Skeletal muscle satellite cell (primary cell): ENCODE data around the gene ZBTB5.

Experiments
- H3K27me3 ChIP-seq: 2 replicates; pipeline ENCODE4 v1.7.0; 2013; ENCODE audit warnings: low read length; ENCODE audit not compliant: control insufficient read depth, insufficient read depth
- H3K36me3 ChIP-seq: 2 replicates; pipeline ENCODE4 v1.7.0; 2013; ENCODE audit warnings: mild to moderate bottlenecking, control low read depth, low read length; ENCODE audit not compliant: insufficient read depth
- H3K4me1 ChIP-seq: 2 replicates; pipeline ENCODE4 v1.7.0; 2013; ENCODE audit warnings: low read length; ENCODE audit not compliant: control insufficient read depth, insufficient read depth
- H3K4me2 ChIP-seq: 2 replicates; pipeline ENCODE4 v1.7.0; 2013; ENCODE audit warnings: mild to moderate bottlenecking, low read length
- H3K4me3 ChIP-seq: 2 replicates; pipeline ENCODE4 v1.7.0; 2013; ENCODE audit warnings: low read length
- H3K9ac ChIP-seq: 2 replicates; pipeline ENCODE4 v1.7.0; 2013; ENCODE audit warnings: mild to moderate bottlenecking, low read depth, low read length, moderate library complexity
- H3K9me3 ChIP-seq: replicated peaks from 2 replicates; pipeline ENCODE4 v1.7.0; 2013; ENCODE audit warnings: mild to moderate bottlenecking, control low read depth, low read length

Gene ZBTB5

DNA sequence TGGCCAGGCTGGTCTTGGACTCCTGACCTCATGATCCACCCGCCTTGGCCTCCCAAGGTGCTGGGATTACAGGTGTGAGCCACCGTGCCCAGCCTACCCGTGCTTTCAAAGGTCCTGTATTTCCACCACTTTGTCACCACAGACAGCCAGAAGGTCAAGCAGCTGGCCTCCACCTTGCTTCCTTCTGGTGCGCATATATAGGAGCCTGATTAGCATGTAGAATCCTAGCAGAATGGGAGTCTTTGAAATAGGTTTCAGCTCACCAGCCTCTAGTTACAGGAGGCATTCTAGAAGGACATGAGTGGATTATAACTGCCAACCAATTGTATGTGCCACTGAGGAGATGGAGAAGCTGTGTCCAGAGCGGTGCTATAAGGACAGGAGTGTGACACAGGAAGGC lies 39.4 kb upstream of the ZBTB5 start:
- H3K9me3 ChIP-seq = no peaks in the 10 kb centered on the region
- peaks cover 66% of the 10 kb centered on the region for H3K36me3 ChIP-seq
- no peak overlapping the region for H3K4me2 ChIP-seq
- H3K9ac ChIP-seq = no peak overlapping the region
- H3K4me1 ChIP-seq = no peaks in the 10 kb centered on the region
- H3K4me3 ChIP-seq = no peak overlapping the region
- H3K27me3 ChIP-seq = no peaks in the 10 kb centered on the region

DNA sequence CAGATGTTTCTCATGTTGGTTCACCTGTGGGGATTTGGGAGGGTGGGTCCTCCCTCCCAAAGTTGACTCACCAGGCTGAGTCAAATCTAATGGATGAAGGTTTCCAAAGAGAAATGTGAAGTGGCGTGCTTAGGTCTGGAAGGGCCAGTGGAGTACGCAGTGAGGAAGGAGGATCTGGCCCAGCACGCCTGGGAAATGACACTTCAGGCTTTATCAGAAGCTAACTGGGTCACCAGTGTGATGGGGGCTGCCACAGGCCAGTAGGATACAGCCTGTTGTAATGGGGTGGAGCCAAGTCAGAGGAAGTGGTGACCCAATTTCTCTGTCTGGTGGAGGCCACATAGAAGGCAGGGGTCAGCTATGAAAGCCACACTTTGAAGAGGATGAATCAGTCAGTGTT lies 38.5 kb upstream of the ZBTB5 start:
- no peaks in the 10 kb centered on the region for H3K27me3 ChIP-seq
- peaks cover 73% of the 10 kb centered on the region for H3K36me3 ChIP-seq
- no peaks in the 10 kb centered on the region for H3K9me3 ChIP-seq
- no peaks in the 10 kb centered on the region for H3K4me1 ChIP-seq
- no peak overlapping the region for H3K4me2 ChIP-seq
- H3K9ac ChIP-seq = no peak overlapping the region
- no peak overlapping the region for H3K4me3 ChIP-seq

DNA sequence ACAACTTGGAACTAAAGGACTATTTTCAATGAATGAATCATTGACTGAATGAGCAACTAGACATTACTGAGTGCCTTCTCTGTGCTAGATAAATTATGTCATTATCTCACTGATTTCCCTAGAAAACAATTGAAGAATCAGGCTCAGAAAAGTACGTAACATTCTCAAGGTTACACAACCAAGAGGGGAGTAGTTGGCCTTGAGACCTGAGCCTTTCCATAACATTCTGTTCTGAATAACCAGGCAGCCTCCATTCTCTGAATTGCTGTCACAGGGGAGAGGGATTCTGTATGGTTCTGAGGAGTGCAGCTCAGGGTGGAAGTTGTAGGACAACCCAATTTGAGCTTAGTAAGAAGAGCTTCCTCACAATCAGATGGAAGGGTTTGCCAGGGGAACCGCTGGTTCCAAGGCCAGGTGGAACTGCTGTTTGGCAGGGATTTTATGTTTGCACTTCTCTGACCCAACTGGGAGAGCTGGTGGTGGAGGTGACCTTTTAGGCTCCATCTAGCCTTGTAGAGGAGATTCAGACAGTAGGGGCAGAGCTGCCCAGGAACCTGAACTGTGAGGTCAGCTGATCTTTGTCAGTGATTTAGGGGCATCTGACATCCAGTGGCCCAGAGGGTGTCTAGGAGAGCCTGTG lies 36.8 kb upstream of the ZBTB5 start:
- H3K9ac ChIP-seq = no peak overlapping the region
- H3K36me3 ChIP-seq = peaks cover 78% of the 10 kb centered on the region
- H3K9me3 ChIP-seq = no peaks in the 10 kb centered on the region
- H3K4me1 ChIP-seq = no peaks in the 10 kb centered on the region
- H3K4me3 ChIP-seq = no peak overlapping the region
- H3K4me2 ChIP-seq = no peak overlapping the region
- no peaks in the 10 kb centered on the region for H3K27me3 ChIP-seq

DNA sequence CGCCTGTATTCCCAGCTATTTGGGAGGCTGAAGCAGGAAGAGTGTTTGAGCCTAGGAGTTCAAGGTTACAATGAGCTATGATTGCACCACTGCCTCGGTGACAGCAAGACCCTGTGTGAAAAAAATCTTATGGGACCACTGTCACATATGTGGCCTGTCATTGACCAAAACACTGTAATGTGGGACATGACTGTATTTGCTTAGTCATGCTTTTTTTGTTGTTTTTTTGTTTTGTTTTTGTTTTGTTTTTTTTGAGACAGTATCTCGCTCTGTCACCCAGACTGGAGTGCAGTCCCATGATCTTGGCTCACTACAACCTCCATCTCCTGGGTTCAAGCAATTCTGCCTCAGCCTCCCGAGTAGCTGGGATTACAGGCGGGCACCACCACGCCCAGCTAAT lies 34.0 kb upstream of the ZBTB5 start:
- H3K36me3 ChIP-seq = peaks cover 86% of the 10 kb centered on the region

DNA sequence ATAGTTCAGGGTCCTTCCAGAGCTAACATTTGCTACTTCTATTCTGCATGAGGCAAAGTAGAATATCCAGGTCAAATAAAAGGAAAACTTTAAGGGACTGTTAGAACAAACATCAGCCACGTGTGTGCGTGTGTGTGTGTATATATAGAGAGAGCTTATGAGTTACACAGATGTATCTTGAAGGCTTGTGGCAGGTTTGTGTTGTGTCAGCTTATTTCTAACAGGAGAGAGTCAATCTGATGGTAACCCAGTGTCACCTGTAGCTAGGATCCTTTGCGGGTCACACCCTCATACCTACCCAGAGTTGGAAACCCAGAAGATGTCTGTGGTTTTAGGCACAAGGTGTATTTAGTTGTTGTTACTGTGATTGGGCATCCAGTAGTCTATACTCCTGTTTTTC lies 33.2 kb upstream of the ZBTB5 start:
- no peaks in the 10 kb centered on the region for H3K9me3 ChIP-seq
- H3K4me3 ChIP-seq = no peak overlapping the region
- H3K4me1 ChIP-seq = no peaks in the 10 kb centered on the region
- H3K4me2 ChIP-seq = no peak overlapping the region
- no peaks in the 10 kb centered on the region for H3K27me3 ChIP-seq
- peaks cover 89% of the 10 kb centered on the region for H3K36me3 ChIP-seq
- no peak overlapping the region for H3K9ac ChIP-seq

More for the DNA sequence above, 34.0 kb upstream of the ZBTB5 start:
- H3K4me1 ChIP-seq = no peaks in the 10 kb centered on the region
- H3K4me3 ChIP-seq = no peak overlapping the region
- no peak overlapping the region for H3K9ac ChIP-seq
- no peaks in the 10 kb centered on the region for H3K9me3 ChIP-seq
- H3K27me3 ChIP-seq = no peaks in the 10 kb centered on the region
- no peak overlapping the region for H3K4me2 ChIP-seq

DNA sequence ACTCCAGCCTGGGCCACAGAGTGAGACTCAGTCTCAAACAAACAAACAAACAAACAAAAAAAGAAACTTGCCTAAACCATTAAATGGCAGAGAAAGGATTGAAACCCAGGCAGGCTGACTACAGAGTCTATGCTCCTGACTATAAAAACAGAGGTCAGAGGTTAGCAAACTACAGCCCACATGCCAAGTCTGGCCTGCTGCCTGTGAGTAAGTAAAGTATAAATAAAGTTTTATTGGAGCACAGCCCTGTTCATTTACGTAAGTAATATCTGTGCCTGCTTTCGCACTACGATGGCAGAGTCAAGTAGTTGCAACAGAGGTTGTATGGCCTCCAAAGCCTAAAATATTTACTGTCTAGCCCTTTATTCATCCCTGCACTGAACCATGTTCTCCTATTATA lies 32.1 kb upstream of the ZBTB5 start:
- H3K9me3 ChIP-seq = no peaks in the 10 kb centered on the region
- no peaks in the 10 kb centered on the region for H3K4me1 ChIP-seq
- no peak overlapping the region for H3K4me3 ChIP-seq
- no peak overlapping the region for H3K9ac ChIP-seq
- H3K4me2 ChIP-seq = no peak overlapping the region
- H3K36me3 ChIP-seq = peaks cover 88% of the 10 kb centered on the region
- no peaks in the 10 kb centered on the region for H3K27me3 ChIP-seq

DNA sequence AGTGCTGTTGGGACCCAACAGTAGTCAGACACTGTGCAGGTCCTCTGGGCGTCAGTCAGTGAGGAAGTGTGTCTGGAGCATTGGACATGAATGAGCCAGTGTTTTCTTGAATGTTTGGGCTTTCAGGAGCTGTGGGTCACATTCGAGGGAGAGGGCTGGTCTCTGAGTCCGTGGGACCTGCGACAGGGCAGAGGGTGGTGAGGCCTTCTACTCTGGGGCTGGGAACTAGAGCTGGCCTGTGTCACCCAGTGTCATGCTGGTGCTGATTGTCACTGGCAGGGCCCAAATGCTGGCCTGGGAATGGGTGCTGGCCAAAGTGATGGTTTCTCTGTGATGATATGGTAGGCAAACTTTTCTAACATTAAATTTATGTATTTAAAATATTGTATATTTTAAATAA lies 30.8 kb upstream of the ZBTB5 start:
- no peak overlapping the region for H3K4me3 ChIP-seq
- H3K4me2 ChIP-seq = no peak overlapping the region
- no peak overlapping the region for H3K9ac ChIP-seq
- H3K36me3 ChIP-seq = peaks cover 83% of the 10 kb centered on the region
- no peaks in the 10 kb centered on the region for H3K27me3 ChIP-seq
- no peaks in the 10 kb centered on the region for H3K9me3 ChIP-seq
- H3K4me1 ChIP-seq = no peaks in the 10 kb centered on the region

DNA sequence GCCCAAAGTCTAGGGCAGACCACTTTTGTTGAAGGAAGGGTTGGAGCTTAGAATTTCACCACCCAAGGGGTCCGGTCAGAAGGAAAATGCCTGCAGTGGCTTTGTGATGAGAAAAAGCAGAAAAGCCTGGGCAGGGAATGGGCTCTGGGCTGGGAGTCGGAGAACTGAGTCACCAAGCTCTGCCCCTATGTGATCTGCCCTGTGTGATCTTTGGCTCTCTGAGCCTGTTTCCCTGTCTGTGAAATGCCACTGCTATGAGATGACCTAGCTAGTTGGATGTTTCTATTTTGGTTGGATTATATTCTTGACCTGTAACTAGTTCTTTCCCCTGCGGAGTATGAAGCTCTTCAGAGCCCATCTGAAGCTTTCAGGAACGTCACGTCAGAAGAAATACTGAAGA lies 30.3 kb upstream of the ZBTB5 start:
- no peak overlapping the region for H3K4me2 ChIP-seq
- no peaks in the 10 kb centered on the region for H3K4me1 ChIP-seq
- no peak overlapping the region for H3K9ac ChIP-seq
- no peak overlapping the region for H3K4me3 ChIP-seq
- H3K27me3 ChIP-seq = no peaks in the 10 kb centered on the region
- H3K36me3 ChIP-seq = peaks cover 79% of the 10 kb centered on the region
- no peaks in the 10 kb centered on the region for H3K9me3 ChIP-seq

DNA sequence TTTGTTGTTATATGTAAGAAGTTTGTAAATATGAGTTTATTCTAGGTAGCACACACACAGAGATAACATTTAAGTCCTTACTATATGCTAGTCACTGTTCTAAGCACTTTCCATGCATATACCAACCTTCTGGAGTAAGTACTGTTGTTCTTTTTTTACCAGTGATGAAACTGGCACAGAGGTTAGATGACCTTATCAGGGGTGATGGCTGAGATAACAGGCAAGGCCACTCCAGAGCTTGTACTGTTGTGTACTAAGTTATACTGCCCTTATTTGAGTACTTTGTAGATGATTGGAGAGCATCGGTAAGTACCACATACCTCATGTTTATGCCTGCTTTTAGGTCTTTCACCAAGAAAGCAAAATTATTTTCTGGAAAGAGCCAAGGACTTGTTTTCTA lies 26.7 kb upstream of the ZBTB5 start:
- H3K4me1 ChIP-seq = peaks cover 11% of the 10 kb centered on the region
- no peaks in the 10 kb centered on the region for H3K9me3 ChIP-seq
- no peaks in the 10 kb centered on the region for H3K27me3 ChIP-seq
- peaks cover 71% of the 10 kb centered on the region for H3K36me3 ChIP-seq
- H3K9ac ChIP-seq = no peak overlapping the region
- no peak overlapping the region for H3K4me2 ChIP-seq
- no peak overlapping the region for H3K4me3 ChIP-seq

DNA sequence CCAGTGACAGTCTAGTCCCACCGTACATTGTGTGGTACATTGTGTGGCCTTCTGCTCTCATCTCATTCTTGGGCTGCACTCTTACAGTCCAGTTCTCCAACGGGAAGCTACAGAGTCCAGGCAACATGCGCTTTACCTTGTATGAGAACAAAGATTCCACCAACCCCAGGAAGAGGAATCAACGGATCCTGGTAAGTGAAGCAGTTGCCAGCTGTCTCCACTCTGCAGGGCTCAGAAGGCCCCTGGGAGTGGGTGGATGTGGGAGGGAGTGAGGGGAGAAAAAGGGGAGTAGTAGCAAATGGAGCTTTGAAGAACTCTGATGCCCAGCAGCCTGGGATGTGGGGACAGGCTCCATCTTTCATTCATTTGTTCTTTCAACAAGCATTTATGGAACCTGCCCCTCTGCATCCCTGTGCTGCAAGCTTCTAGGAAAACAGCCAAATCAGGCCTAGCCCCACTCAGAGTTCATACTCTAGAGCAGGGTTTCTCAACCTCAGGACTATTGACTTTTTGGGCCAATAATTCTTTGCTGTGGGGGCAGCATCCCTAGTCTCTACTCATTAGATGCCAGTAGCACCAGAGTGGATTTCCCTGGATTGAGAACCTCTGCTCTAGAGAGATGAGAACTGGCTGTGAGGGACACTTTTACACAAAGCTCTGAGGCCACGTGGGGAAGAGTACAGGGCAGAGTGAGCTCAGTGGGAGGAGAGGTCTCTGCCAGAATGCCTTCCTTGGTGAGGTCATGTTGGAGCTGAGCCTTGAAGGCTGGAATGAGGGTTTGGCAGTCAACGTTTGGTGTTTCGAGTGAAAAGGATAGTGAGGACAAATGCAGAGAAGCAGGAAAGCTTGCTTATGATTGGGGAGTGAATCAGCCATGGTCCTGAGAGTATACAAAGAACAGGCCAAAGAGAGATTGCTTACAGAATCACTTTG lies 21.6 kb upstream of the ZBTB5 start:
- H3K4me2 ChIP-seq = peak overlapping the region; percentile 97
- H3K27me3 ChIP-seq = no peaks in the 10 kb centered on the region
- no peaks in the 10 kb centered on the region for H3K9me3 ChIP-seq
- peak overlapping the region; percentile 84 for H3K4me3 ChIP-seq
- peaks cover 24% of the 10 kb centered on the region for H3K4me1 ChIP-seq
- H3K36me3 ChIP-seq = peaks cover 25% of the 10 kb centered on the region
- peak overlapping the region; percentile 87 for H3K9ac ChIP-seq

DNA sequence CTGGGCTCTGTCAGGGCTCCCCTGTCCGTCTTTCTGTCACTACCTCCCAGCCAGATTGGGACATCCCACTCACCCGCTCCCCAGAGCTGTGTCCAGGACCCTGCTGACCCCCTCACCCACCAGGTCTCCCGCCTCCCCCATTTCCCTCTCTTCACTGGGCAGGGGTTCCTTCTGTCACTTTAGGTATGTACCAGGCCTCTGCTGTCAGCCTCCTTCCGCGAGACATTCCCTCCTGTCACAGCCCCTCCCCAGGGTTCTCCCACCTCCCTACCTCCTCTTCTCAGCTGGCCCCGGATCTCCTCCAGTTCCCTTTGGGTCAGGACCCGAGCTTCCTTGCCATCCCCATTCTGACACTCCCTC lies 21.0 kb upstream of the ZBTB5 start:
- Histone ChIP-seq H3K36me3 (peaks cover 21% of the 10 kb centered on the region), H3K4me1 (peaks cover 24% of the 10 kb centered on the region), H3K4me2 (peak overlapping the region; percentile 97), H3K9me3 (no peaks in the 10 kb centered on the region), H3K9ac (peak overlapping the region; percentile 87), H3K4me3 (peak overlapping the region; percentile 84), H3K27me3 (peaks cover 6% of the 10 kb centered on the region)
